ENCODE results near the gene TPH1. TPM values are rescaled to one million over a fixed set of nuclear protein-coding genes. Genes with fewer than 3 reads are reported as not detected.

The TPH1 gene
- total RNA-seq = 0.07 TPM in 1 of 2 replicates, not detected in the other

DNA sequence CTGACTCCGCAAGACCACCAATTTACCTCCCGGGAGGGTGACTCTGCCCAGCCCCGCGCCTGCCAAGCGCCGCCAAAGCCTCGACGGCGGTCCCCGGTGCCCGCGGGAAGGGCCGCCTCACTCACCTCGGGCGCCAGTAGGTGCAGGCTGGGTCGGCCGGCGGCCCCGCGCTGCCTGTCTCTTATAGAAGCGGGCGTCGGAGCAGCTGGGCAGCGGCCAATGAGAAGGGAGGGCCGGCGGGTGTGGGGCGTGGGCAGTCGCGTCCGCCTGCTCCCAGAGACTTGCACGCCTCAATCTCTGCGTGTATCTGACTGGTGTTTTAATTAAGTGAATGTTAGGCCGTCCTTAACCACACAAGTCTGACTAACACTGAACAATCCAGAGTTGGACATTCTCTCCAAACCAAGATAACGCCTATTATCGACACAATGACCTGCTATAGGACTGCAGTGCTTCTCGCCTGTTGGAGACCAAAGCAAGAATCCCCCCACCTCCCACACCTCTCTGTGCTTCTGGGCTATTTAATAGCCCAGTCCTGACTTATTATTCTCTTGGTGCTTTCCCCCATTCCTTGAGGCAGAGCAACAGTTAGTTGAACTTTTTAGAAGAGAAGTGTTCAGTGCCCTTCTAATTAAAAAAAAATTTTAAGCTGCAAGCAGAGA lies at the start of gene TPH1:
TPH1 (minus strand) TSS at position 154 of the 662 bp plus-strand sequence. CDS start 5,507 bp downstream, outside the sequence.
- TF ChIP-seq, protein P1, sequence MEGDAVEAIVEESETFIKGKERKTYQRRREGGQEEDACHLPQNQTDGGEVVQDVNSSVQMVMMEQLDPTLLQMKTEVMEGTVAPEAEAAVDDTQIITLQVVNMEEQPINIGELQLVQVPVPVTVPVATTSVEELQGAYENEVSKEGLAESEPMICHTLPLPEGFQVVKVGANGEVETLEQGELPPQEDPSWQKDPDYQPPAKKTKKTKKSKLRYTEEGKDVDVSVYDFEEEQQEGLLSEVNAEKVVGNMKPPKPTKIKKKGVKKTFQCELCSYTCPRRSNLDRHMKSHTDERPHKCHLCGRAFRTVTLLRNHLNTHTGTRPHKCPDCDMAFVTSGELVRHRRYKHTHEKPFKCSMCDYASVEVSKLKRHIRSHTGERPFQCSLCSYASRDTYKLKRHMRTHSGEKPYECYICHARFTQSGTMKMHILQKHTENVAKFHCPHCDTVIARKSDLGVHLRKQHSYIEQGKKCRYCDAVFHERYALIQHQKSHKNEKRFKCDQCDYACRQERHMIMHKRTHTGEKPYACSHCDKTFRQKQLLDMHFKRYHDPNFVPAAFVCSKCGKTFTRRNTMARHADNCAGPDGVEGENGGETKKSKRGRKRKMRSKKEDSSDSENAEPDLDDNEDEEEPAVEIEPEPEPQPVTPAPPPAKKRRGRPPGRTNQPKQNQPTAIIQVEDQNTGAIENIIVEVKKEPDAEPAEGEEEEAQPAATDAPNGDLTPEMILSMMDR (conservative IDR thresholded peaks at IDR 0.05; ENCODE audit: low read depth, low read length) = no peak
- DNase-seq (ENCODE audit: low read depth) = no peak
- H3K4me3 ChIP-seq (ENCODE audit: low read depth, low read length) = peak within 1 kb of the TSS; percentile 30

DNA sequence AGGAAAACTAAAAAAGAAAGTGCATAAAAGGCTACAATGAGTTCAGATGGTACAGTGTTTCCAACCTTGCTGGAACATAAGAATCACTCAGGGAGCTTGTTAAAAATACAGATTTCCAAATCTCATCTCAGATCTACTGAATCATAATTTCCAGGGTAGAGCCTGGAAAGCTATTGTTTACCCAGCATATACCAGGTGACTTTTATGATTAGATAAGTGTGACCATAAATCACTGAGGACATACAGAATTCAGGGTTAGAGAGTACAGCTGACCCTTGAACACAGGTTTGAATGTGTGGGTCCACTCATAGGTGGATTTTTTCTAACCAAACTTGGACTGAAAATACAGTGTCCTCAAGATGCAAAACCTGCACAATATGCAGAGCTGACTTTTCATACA lies 47.9 kb upstream of the TPH1 start:
- no peak for DNase-seq (ENCODE audit: low read depth)
- H3K4me3 ChIP-seq (ENCODE audit: low read depth, low read length) = no peak overlapping the region
- TF ChIP-seq, protein P1 (conservative IDR thresholded peaks at IDR 0.05; ENCODE audit: low read depth, low read length) = no peak

DNA sequence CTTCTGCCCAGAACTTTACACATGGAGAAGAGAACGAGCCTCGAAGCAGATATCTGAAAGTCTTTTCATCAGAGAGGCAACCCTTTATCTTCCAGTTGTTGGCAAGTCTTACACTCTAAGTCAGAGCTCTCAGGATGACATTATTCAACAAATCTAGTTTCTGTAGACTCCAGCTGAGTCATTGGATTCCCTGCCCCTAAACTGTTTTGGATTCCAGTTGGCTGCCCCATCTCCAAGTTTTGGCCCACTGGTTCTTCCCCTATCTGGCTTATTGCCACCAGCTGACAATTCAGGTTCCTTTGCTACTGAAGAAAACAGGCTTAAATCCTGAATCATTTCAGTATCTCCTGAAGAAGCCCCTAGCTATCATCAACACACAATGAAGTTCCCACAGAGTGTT lies 45.7 kb upstream of the TPH1 start:
- H3K4me3 ChIP-seq (ENCODE audit: low read depth, low read length) = no peak overlapping the region
- TF ChIP-seq, protein P1 (conservative IDR thresholded peaks at IDR 0.05; ENCODE audit: low read depth, low read length) = no peak
- no peak for DNase-seq (ENCODE audit: low read depth)

DNA sequence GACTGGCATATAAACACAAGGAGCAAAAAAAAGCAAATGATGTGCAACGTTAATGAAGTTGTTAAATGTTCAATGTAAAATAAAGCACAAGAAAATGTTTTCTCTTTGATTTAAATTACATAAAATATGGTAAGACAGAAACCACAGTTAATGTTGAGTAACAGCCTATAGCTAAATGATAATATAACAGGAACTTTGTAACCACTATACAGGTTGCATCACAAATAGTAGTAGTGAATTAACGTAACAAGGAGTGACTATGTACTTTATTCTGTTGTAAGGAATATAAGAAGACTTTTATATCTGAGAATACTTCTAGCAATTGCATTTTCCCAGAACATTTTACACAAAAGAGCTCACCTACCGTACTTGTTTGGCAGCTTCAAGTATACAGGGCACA lies 42.9 kb upstream of the TPH1 start:
- H3K4me3 ChIP-seq (ENCODE audit: low read depth, low read length) = no peak overlapping the region
- no peak for DNase-seq (ENCODE audit: low read depth)
- TF ChIP-seq, protein P1 (conservative IDR thresholded peaks at IDR 0.05; ENCODE audit: low read depth, low read length) = no peak

DNA sequence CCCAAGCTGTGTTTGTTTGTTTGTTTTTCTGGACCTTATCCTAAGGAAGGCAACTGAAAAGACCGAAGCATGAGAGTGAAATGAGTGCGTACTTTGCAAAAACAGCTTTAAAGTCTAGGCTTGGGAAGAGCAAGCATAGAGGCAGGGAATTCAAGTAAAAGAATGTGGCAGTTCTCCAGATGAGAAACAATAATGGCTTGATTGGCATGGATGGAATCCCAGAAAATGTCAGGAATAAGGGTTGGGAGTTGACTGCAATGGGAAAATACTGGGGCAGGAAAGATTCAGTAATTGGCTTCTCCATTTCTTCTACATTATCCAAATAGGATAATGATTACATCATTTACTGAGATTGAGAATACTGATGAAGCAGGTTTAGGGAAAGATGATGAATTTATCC lies 42.3 kb upstream of the TPH1 start:
- DNase-seq (ENCODE audit: low read depth) = no peak
- TF ChIP-seq, protein P1 (conservative IDR thresholded peaks at IDR 0.05; ENCODE audit: low read depth, low read length) = no peak
- no peak overlapping the region for H3K4me3 ChIP-seq (ENCODE audit: low read depth, low read length)

DNA sequence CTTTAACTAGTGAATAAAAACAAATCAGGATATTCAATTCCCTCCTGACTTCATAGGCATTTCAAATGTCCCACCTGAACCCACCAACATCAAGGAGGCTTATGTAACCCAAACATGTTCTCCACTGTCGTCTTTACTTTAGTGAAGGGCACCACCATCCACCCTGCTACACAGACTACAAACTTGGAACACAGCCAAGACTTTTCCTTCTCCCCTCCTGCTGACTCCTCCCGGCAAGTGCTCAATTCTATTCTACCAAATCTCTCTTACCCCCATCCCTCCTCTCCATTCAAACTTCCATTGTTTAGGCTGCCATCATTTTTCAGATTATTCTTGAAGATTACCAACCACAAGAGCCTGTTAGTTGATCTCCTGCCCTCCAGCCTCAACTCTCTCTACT lies 35.5 kb upstream of the TPH1 start:
- H3K4me3 ChIP-seq (ENCODE audit: low read depth, low read length) = no peak overlapping the region
- TF ChIP-seq, protein P1 (conservative IDR thresholded peaks at IDR 0.05; ENCODE audit: low read depth, low read length) = no peak
- DNase-seq (ENCODE audit: low read depth) = no peak

DNA sequence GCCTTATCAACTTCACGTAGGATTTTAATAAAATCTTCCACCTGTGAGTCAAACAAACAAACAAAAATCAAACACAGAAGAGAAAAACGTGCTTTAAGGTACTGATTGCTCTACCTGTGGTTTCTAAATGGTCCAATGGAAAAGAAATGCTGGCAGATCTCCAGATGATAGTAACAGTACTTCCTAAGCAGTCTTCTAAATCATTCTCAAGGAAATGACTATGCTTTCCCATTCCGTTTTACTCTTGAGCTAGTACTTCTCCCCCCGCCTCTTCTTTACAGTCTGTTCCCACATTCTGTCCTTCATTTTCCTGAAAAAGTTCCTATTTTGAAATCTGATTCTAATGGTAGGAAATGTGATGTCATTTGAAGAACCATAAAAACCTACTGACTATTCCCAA lies 34.4 kb upstream of the TPH1 start:
- no peak for DNase-seq (ENCODE audit: low read depth)
- TF ChIP-seq, protein P1 (conservative IDR thresholded peaks at IDR 0.05; ENCODE audit: low read depth, low read length) = no peak

More for the DNA sequence above, 34.4 kb upstream of the TPH1 start:
- H3K4me3 ChIP-seq (ENCODE audit: low read depth, low read length) = no peak overlapping the region
